ENCODE results near the gene CDC42BPA.
"Not testable (repeated sequence)": the region's sequence is repeated elsewhere in the genome, so short reads cannot be mapped to it uniquely, and the experiment has no call there.

DNA sequence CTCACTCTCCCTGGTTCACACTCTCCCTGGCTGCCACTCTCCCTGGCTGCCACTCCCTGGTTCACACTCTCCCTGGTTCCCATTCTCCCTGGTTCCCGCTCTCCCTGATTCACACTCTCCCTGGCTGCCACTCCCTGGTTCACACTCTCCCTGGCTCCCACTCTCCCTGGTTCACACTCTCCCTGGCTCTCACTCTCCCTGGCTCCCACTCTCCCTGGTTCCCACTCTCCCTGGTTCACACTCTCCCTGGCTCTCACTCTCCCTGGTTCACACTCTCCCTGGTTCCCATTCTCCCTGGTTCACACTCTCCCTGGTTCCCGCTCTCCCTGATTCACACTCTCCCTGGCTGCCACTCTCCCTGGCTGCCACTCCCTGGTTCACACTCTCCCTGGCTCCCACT is 362.4 kb downstream of the CDC42BPA start:
- TF ChIP-seq, protein P1, sequence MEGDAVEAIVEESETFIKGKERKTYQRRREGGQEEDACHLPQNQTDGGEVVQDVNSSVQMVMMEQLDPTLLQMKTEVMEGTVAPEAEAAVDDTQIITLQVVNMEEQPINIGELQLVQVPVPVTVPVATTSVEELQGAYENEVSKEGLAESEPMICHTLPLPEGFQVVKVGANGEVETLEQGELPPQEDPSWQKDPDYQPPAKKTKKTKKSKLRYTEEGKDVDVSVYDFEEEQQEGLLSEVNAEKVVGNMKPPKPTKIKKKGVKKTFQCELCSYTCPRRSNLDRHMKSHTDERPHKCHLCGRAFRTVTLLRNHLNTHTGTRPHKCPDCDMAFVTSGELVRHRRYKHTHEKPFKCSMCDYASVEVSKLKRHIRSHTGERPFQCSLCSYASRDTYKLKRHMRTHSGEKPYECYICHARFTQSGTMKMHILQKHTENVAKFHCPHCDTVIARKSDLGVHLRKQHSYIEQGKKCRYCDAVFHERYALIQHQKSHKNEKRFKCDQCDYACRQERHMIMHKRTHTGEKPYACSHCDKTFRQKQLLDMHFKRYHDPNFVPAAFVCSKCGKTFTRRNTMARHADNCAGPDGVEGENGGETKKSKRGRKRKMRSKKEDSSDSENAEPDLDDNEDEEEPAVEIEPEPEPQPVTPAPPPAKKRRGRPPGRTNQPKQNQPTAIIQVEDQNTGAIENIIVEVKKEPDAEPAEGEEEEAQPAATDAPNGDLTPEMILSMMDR (IDR thresholded peaks at IDR 0.05; ENCODE audit: borderline replicate concordance, extremely low read depth, low read length, poor library complexity, severe bottlenecking): not testable (repeated sequence)
- not testable (repeated sequence) for TF ChIP-seq EZH2 (IDR thresholded peaks at IDR 0.05; ENCODE audit: borderline replicate concordance, low read depth, low read length, severe bottlenecking)
